Measurements from ENCODE around the gene RP2.

DNA sequence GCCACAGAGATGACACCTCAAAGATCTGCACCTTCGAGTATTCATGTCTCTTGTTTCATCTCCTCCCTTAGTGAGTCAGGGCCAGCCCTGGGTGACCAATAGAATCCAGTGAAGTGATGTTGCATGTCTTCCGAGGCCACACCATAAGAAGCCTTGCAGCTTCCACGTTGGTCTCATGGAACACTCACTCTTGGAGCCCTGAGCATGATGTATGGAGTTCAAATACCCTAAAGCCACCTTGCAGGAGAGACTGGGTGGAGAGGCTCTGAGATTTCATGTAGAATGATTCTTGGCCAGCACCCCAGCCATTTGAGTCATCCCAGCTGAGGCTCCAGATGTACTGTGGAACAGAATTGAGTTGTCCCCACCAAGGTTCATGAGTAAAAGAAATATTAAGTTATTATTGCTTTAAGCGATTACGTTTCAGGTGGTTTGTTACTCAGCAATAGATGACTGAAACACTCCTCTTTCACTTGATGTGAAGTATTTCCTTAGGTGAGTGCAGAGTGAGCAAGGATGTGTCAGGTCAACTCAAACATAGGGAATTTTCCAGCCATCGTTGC, 5.0 kb upstream of the RP2 start:
- no peak for TF ChIP-seq ZNF274 (IDR thresholded peaks at IDR 0.05; ENCODE audit: low read depth, low read length)
- no peak for TF ChIP-seq YY1 (IDR thresholded peaks at IDR 0.05; ENCODE audit: insufficient read depth, insufficient read length)

Measured in NT2/D1 (cell line).